H1 (cell line): ENCODE data around the gene SHH. TPM values are rescaled to one million over a fixed set of nuclear protein-coding genes. Genes with fewer than 3 reads are reported as not detected.

ENCODE experiments used
- CBX8 ChIP-seq: fragments of 300-800, 300-1000 bp; sonication (generic); IDR thresholded peaks from 2 replicates; pipeline ENCODE4 v1.7.1; 2016; ENCODE audit warnings: low read depth, low read length, borderline replicate concordance
- CHD1 ChIP-seq: IDR thresholded peaks from 2 replicates; pipeline ENCODE4 v1.6.1; 2012; ENCODE audit warnings: low read depth, low read length, improper control_type of control experiment
- FOSL1 ChIP-seq: IDR thresholded peaks from 2 replicates; pipeline ENCODE4 v1.6.1; 2011; ENCODE audit warnings: mild to moderate bottlenecking, low read depth, low read length, moderate library complexity; ENCODE audit not compliant: insufficient read depth
- GTF2F1 ChIP-seq: IDR thresholded peaks from 2 replicates; pipeline ENCODE4 v1.6.1; 2012; ENCODE audit warnings: low read depth, low read length, improper control_type of control experiment, borderline replicate concordance
- POU5F1 ChIP-seq: IDR thresholded peaks from 2 replicates; pipeline ENCODE4 v1.6.1; 2011; ENCODE audit warnings: low read depth, mild to moderate bottlenecking, low read length, moderate library complexity
- SAP30 ChIP-seq: fragments of 300-600 bp; sonication (generic); IDR thresholded peaks from 2 replicates; pipeline ENCODE4 v1.7.1; 2012; ENCODE audit warnings: low read length, moderate library complexity, mild to moderate bottlenecking, inconsistent platforms; ENCODE audit not compliant: insufficient read depth, insufficient replicate concordance
- TAF1 ChIP-seq: IDR thresholded peaks from 2 replicates; pipeline ENCODE4 v1.6.1; 2011; ENCODE audit warnings: mild to moderate bottlenecking, low read depth, low read length
- polyA plus RNA-seq, 7 experiments: library from polyadenylated mRNA; depleted of rRNA in 3 of 7; stranded (reverse) in 5 of 7; unstranded in 2 of 7; fragments of >200 nt in 5 of 7; fragments of 200-250 nt in 2 of 7; gene quantifications; 1 replicate in 5 of 7; 2 replicates in 1 of 7; 4 replicates in 1 of 7; pipeline versions ENCODE4 v1.2.1 to v1.2.3, GENCODE V29; 2011 to 2013; ENCODE audit warnings: missing spikeins in 2 of 7, mixed read lengths in 2 of 7
- total RNA-seq: library from RNA; stranded (reverse); fragmentation: NEBNext Ultra II Directional; extraction: Animal tissue kit (Norgen Biotek cat#: 25700); gene quantifications from 2 replicates; pipeline ENCODE4 v1.2.1, GENCODE V29; 2021
- TF ChIP-seq, protein P1 (sequence below): IDR thresholded peaks from 2 replicates; pipeline ENCODE4 v1.6.1; 2012; ENCODE audit warnings: inconsistent platforms

The SHH gene
- total and polyA plus RNA-seq, 2 of the 8 experiments (the other 6 are each of a cell fraction or from before 2014, with no cell fraction given): not detected

DNA sequence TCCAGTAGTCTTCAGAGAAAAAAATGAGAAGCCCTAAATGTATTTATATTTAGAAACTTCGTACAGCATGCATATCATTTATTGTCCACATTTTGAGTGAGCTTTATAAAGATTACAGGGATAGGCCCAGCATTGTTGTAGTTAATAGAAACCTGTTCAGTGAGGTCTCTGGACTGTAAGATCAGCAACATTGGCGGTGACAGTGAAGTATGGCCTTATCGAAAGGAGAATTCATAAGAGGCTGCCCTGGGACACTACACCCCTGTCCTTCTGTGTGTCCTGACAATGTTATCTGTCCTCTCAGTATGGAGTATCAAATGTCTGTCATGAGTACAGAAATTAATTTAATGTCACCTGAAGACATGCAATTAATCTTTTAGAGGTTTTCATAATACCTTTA lies 57.2 kb downstream of the SHH start (continued):
- TF ChIP-seq POU5F1 (no peak), CBX8 (no peak), TAF1 (no peak), FOSL1 (no peak), CHD1 (no peak), GTF2F1 (no peak), SAP30 (no peak)
- TF ChIP-seq, protein P1, sequence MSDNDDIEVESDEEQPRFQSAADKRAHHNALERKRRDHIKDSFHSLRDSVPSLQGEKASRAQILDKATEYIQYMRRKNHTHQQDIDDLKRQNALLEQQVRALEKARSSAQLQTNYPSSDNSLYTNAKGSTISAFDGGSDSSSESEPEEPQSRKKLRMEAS: no peak
